ENCODE results near the gene BBS9.
"Not testable (repeated sequence)": the region's sequence is repeated elsewhere in the genome, so short reads cannot be mapped to it uniquely, and the experiment has no call there.

Gene BBS9

DNA sequence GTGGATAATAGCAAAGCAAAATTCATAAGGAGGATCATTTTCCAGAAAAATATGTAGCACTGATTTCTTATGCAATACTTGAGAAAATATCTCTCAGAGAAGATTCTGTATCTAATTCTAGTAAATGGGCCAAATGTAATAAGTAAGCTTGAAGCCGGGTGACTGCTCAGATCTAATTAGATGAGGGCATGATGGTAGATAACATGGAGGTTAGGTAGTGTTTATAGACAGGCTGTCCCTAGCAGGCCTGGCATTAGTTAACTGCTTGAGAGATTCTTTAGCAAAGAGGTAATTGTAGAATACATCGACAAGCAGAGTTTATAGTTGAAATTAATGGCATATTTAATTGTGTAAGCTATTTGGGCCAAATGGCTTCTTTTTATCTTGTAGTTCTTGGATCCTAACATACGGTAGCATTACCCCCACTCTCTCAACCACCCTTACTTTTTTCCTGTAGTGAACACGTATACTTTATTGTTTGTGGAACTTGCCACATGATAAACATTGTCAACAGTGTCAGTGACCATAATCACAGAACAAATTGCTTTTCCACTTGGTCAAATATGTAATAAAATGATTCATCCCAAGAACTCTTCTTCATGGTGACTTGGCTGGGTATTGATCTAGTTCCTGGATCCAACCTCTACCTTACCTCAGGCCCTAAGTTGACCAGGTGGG lies 343.1 kb downstream of the BBS9 start:
- Mint-ChIP-seq H3K4me3 (no peak overlapping the region), H3K4me1 (no peaks in the 10 kb centered on the region), H3K27ac (no peak overlapping the region), H3K9me3 (peaks cover 2% of the 10 kb centered on the region), H3K36me3 (no peaks in the 10 kb centered on the region)
- DNase-seq (ENCODE audit: low spot score in 2 of 2) (no peak), ATAC-seq (no peak)

DNA sequence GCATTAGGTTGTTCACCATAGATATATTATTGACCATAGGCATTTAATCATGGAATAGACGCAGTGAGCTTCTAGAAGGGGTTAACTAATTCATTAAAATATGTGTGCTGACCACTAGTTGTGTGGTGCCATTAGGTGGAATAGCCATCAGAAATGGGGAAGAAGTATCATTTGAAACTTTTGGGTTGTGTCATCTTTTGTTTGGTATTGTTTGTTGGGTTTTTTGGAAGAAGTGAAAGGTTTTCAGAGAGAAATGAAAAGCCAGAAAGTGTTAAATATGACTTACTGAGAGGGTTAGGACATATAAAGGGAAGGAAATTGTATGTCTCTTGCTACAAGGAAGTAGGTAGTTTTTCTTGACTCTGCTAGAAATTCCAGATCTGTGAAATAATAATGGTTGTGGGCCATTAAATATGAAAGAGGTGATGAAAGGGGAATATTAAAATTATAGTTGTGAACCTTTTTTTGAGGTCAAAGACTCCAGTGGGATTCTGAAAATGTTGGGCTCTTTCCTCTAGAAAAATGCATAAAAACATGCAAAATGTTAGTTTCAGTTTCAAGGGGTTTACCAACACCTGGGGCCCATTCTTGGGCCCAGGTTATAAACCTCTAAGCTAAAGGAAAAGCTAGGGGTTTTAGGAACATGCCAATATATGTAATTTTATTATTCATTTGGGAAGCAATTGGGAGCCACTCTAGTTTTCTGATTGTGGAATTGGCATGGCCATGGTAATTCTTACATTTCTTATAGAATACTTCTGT lies 348.5 kb downstream of the BBS9 start:
- Mint-ChIP-seq H3K9me3 (peaks cover 12% of the 10 kb centered on the region), H3K4me3 (no peak overlapping the region), H3K4me1 (no peaks in the 10 kb centered on the region), H3K27ac (no peak overlapping the region), H3K36me3 (no peaks in the 10 kb centered on the region)
- no peak for ATAC-seq
- no peak for DNase-seq (ENCODE audit: low spot score in 2 of 2)

- ATAC-seq; H3K4me3 Mint-ChIP-seq; H3K27ac Mint-ChIP-seq; H3K9me3 Mint-ChIP-seq; DNase-seq (ENCODE audit: low spot score in 2 of 2); H3K4me1 Mint-ChIP-seq; H3K36me3 Mint-ChIP-seq: not testable (repeated sequence)
Observed at GRCh38 chr7:33484476-33484875, 355.1 kb downstream of the BBS9 start.

GRCh38 chr7:33485747-33486493 lies 356.6 kb downstream of the BBS9 start:
- H3K9me3 Mint-ChIP-seq = peaks cover 2% of the 10 kb centered on the region
- ATAC-seq (no peak), DNase-seq (ENCODE audit: low spot score in 2 of 2) (no peak)
- H3K4me3 Mint-ChIP-seq = no peak overlapping the region
- no peak overlapping the region for H3K27ac Mint-ChIP-seq
- no peaks in the 10 kb centered on the region for H3K36me3 Mint-ChIP-seq
- no peaks in the 10 kb centered on the region for H3K4me1 Mint-ChIP-seq

DNA sequence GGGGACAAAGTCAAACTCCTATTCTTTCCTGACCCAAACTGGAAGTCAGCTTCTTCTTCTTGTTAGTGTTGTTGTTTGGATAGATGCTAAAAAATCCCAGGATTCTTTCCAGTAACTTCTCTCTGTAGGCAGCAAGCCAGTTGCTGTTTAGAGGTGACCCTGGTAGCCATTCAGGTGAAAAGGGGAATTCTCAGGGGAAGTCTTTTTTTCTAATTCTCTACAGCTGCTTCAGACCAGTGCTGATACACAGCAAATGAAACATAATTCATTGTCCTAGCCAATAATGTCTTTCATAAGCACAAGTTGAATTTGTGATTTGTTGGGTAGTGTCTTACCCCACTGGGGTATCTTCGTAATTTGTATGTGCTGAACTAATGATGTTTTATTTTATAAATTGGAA lies 357.3 kb downstream of the BBS9 start:
- DNase-seq (ENCODE audit: low spot score in 2 of 2) (no peak), ATAC-seq (no peak)
- Mint-ChIP-seq H3K4me3 (no peak overlapping the region), H3K4me1 (no peaks in the 10 kb centered on the region), H3K9me3 (peaks cover 2% of the 10 kb centered on the region), H3K36me3 (no peaks in the 10 kb centered on the region), H3K27ac (no peak overlapping the region)

DNA sequence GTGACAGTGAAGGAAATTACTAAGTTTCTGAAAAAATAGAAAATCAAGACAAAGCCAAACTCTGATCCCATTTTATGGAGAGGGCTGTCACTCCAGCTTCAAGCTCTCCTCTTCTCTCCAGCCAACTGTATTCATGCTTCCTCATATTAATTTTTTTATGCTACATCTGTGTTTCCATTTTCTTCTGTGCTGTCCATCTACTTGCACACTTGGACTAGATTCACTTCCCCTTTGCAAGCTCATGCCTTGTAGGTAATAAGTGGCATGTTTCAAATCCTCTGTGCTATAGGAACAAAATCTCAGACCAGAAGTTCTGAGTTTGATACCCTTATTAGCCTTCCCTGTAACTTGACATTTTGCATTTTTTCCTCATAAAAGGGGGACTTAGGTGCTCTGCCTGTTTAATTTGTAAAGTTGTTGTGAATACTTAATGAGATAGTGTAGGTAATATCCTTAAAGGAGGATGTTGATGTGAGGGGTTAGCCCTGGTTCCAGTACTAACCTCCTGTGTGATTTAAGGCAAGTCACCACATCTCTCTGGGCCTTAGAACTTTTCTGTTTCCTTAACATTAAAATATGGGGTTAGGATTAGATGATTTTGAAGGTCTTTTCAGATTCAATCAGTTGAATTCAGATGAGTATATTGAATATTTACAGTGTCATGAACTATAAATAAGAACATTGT lies 358.8 kb downstream of the BBS9 start:
- H3K27ac Mint-ChIP-seq = no peak overlapping the region
- ATAC-seq (no peak), DNase-seq (ENCODE audit: low spot score in 2 of 2) (no peak)
- H3K9me3 Mint-ChIP-seq = peaks cover 2% of the 10 kb centered on the region
- H3K36me3 Mint-ChIP-seq = no peaks in the 10 kb centered on the region
- H3K4me3 Mint-ChIP-seq = no peak overlapping the region
- H3K4me1 Mint-ChIP-seq = no peaks in the 10 kb centered on the region

- ATAC-seq (no peak), DNase-seq (ENCODE audit: low spot score in 2 of 2) (no peak)
- Mint-ChIP-seq H3K36me3 (no peaks in the 10 kb centered on the region), H3K4me1 (no peaks in the 10 kb centered on the region), H3K27ac (no peak overlapping the region), H3K9me3 (no peaks in the 10 kb centered on the region), H3K4me3 (no peak overlapping the region)
Observed at GRCh38 chr7:33494474-33494873, 365.1 kb downstream of the BBS9 start.

- no peak for ATAC-seq
- H3K36me3 Mint-ChIP-seq = no peaks in the 10 kb centered on the region
Observed at GRCh38 chr7:33495207-33495606, 365.8 kb downstream of the BBS9 start.

GRCh38 chr7:33497051-33497450 lies 367.7 kb downstream of the BBS9 start:
- Mint-ChIP-seq H3K36me3 (no peaks in the 10 kb centered on the region), H3K9me3 (no peaks in the 10 kb centered on the region)
- no peak for ATAC-seq

More at GRCh38 chr7:33495207-33495606, 365.8 kb downstream of the BBS9 start:
- no peak for DNase-seq (ENCODE audit: low spot score in 2 of 2)
- Mint-ChIP-seq H3K9me3 (no peaks in the 10 kb centered on the region), H3K4me1 (no peaks in the 10 kb centered on the region), H3K27ac (no peak overlapping the region), H3K4me3 (no peak overlapping the region)

GRCh38 chr7:33500703-33501701 lies 371.6 kb downstream of the BBS9 start:
- Mint-ChIP-seq H3K27ac (no peak overlapping the region), H3K9me3 (no peaks in the 10 kb centered on the region), H3K36me3 (no peaks in the 10 kb centered on the region), H3K4me1 (no peaks in the 10 kb centered on the region), H3K4me3 (no peak overlapping the region)
- no peak for ATAC-seq
- no peak for DNase-seq (ENCODE audit: low spot score in 2 of 2)

More at GRCh38 chr7:33497051-33497450, 367.7 kb downstream of the BBS9 start:
- H3K27ac Mint-ChIP-seq = no peak overlapping the region
- DNase-seq (ENCODE audit: low spot score in 2 of 2) = no peak
- no peak overlapping the region for H3K4me3 Mint-ChIP-seq
- H3K4me1 Mint-ChIP-seq = no peaks in the 10 kb centered on the region

GRCh38 chr7:33503014-33503413 lies 373.6 kb downstream of the BBS9 start:
- H3K4me3 Mint-ChIP-seq = no peak overlapping the region

GRCh38 chr7:33503736-33504135 lies 374.4 kb downstream of the BBS9 start:
- Mint-ChIP-seq H3K36me3 (no peaks in the 10 kb centered on the region), H3K4me1 (no peaks in the 10 kb centered on the region), H3K4me3 (no peak overlapping the region), H3K9me3 (no peaks in the 10 kb centered on the region), H3K27ac (no peak overlapping the region)
- ATAC-seq (no peak), DNase-seq (ENCODE audit: low spot score in 2 of 2) (no peak)

More at GRCh38 chr7:33503014-33503413, 373.6 kb downstream of the BBS9 start:
- no peaks in the 10 kb centered on the region for H3K9me3 Mint-ChIP-seq
- no peaks in the 10 kb centered on the region for H3K36me3 Mint-ChIP-seq
- H3K27ac Mint-ChIP-seq = no peak overlapping the region
- DNase-seq (ENCODE audit: low spot score in 2 of 2) = no peak
- no peak for ATAC-seq
- no peaks in the 10 kb centered on the region for H3K4me1 Mint-ChIP-seq

- H3K27ac Mint-ChIP-seq = no peak overlapping the region
- ATAC-seq = no peak
- DNase-seq (ENCODE audit: low spot score in 2 of 2) = no peak
- H3K4me3 Mint-ChIP-seq = no peak overlapping the region
- H3K9me3 Mint-ChIP-seq = no peaks in the 10 kb centered on the region
- H3K36me3 Mint-ChIP-seq = no peaks in the 10 kb centered on the region
- no peaks in the 10 kb centered on the region for H3K4me1 Mint-ChIP-seq
Observed at GRCh38 chr7:33504266-33504665, 374.9 kb downstream of the BBS9 start.

DNA sequence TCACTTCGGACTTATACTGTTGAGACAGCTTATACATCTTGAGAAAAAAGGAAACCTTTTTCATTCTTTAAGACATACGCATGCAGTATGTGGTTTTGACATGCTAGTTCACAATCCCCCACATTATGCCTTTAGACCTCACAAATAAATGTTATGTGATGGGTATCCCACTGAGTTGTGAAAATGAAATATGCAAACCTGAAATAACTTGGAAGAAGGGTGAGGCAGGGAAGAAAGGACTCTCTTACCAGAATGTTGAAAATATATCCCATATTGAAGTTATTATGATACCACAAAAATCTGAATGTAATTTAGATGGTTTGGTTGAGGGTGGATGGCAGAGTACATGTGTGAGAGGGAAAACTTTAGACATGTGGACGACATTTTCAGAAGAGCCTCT lies 379.8 kb downstream of the BBS9 start:
- DNase-seq (ENCODE audit: low spot score in 2 of 2) = no peak
- Mint-ChIP-seq H3K4me3 (no peak overlapping the region), H3K36me3 (no peaks in the 10 kb centered on the region)

More for the DNA sequence above, 379.8 kb downstream of the BBS9 start:
- Mint-ChIP-seq H3K27ac (no peak overlapping the region), H3K4me1 (no peaks in the 10 kb centered on the region), H3K9me3 (no peaks in the 10 kb centered on the region)
- ATAC-seq = no peak

All from stimulated activated effector memory CD8-positive, alpha-beta T cell treated with anti-CD3 and anti-CD28 coated beads, Interleukin-12 subunit alpha, Interleukin-12 subunit beta, amount 100 ng/mL, for 72 hours (primary cell).